ENCODE results near the gene SARS1. TPM values are rescaled to one million over a fixed set of nuclear protein-coding genes. Genes with fewer than 3 reads are reported as not detected.
A peak's percentile ranks its signal among the peaks of the same experiment; 100 is the strongest.
"Not testable (repeated sequence)": the region's sequence is repeated elsewhere in the genome, so short reads cannot be mapped to it uniquely, and the experiment has no call there.

SARS1 gene
- 100 to 1,000 TPM; 127 to 138 (median 131) TPM for polyA plus RNA-seq (ENCODE audit: insufficient read length in 4 of 4)

GRCh38 chr1:109213824-109214693 lies at the start of gene SARS1:
TSS of gene SARS1 (plus strand) at chr1:109213918. CDS start at chr1:109213993, 75 bp downstream.
- DNase-seq (ENCODE audit: low read depth in 4 of 4, low spot score in 3 of 4) = peak; percentile 82 to 87 (median 85)

- no peak for DNase-seq (ENCODE audit: low read depth in 4 of 4, low spot score in 3 of 4)
These were observed 49.2 kb upstream of the SARS1 start for GRCh38 chr1:109164538-109164937.

- DNase-seq (ENCODE audit: low read depth in 4 of 4, low spot score in 3 of 4) = no peak
These were observed 46.7 kb upstream of the SARS1 start for GRCh38 chr1:109167001-109167506.

- DNase-seq (ENCODE audit: low read depth in 4 of 4, low spot score in 3 of 4) = no peak
These were observed 43.5 kb upstream of the SARS1 start for GRCh38 chr1:109170035-109170764.

GRCh38 chr1:109171646-109172045 lies 42.1 kb upstream of the SARS1 start:
- DNase-seq (ENCODE audit: low read depth in 4 of 4, low spot score in 3 of 4) = no peak

GRCh38 chr1:109176349-109176748 lies 37.4 kb upstream of the SARS1 start:
- not testable (repeated sequence) for DNase-seq (ENCODE audit: low read depth in 4 of 4, low spot score in 3 of 4)

- not testable (repeated sequence) for DNase-seq (ENCODE audit: low read depth in 4 of 4, low spot score in 3 of 4)
These were observed 33.0 kb upstream of the SARS1 start for GRCh38 chr1:109180715-109181084.

GRCh38 chr1:109181085-109181806 lies 32.5 kb upstream of the SARS1 start:
- DNase-seq (ENCODE audit: low read depth in 4 of 4, low spot score in 3 of 4) = peak in 1 of 4 donors; percentile 35

- no peak for DNase-seq (ENCODE audit: low read depth in 4 of 4, low spot score in 3 of 4)
These were observed 31.9 kb upstream of the SARS1 start for GRCh38 chr1:109181807-109182163.

- DNase-seq (ENCODE audit: low read depth in 4 of 4, low spot score in 3 of 4) = no peak
These were observed 30.5 kb upstream of the SARS1 start for GRCh38 chr1:109183058-109183738.

GRCh38 chr1:109184687-109185086 lies 29.0 kb upstream of the SARS1 start:
- DNase-seq (ENCODE audit: low read depth in 4 of 4, low spot score in 3 of 4) = no peak

- DNase-seq (ENCODE audit: low read depth in 4 of 4, low spot score in 3 of 4) = no peak
These were observed 28.4 kb upstream of the SARS1 start for GRCh38 chr1:109185357-109185756.

GRCh38 chr1:109185990-109186732 lies 27.6 kb upstream of the SARS1 start:
- DNase-seq (ENCODE audit: low read depth in 4 of 4, low spot score in 3 of 4) = no peak

- no peak for DNase-seq (ENCODE audit: low read depth in 4 of 4, low spot score in 3 of 4)
These were observed 27.0 kb upstream of the SARS1 start for GRCh38 chr1:109186733-109187086.

GRCh38 chr1:109187127-109187526 lies 26.6 kb upstream of the SARS1 start:
- no peak for DNase-seq (ENCODE audit: low read depth in 4 of 4, low spot score in 3 of 4)

GRCh38 chr1:109188200-109188599 lies 25.5 kb upstream of the SARS1 start:
- DNase-seq (ENCODE audit: low read depth in 4 of 4, low spot score in 3 of 4) = no peak

GRCh38 chr1:109188781-109189180 lies 24.9 kb upstream of the SARS1 start:
- no peak for DNase-seq (ENCODE audit: low read depth in 4 of 4, low spot score in 3 of 4)

- DNase-seq (ENCODE audit: low read depth in 4 of 4, low spot score in 3 of 4) = no peak
These were observed 23.5 kb upstream of the SARS1 start for GRCh38 chr1:109190189-109190588.

- DNase-seq (ENCODE audit: low read depth in 4 of 4, low spot score in 3 of 4) = no peak
These were observed 22.3 kb upstream of the SARS1 start for GRCh38 chr1:109191377-109191776.

- no peak for DNase-seq (ENCODE audit: low read depth in 4 of 4, low spot score in 3 of 4)
These were observed 21.8 kb upstream of the SARS1 start for GRCh38 chr1:109191891-109192290.
